ENCODE data around the gene RPAP3. TPM values are rescaled to one million over a fixed set of nuclear protein-coding genes. Genes with fewer than 3 reads are reported as not detected.

The RPAP3 gene
- total and polyA plus RNA-seq, 2 experiments from 2014 or later = 31.4 to 69.9 TPM

GRCh38 chr12:47732504-47732903 lies 26.7 kb upstream of the RPAP3 start:
- H3K27ac Mint-ChIP-seq = no peak overlapping the region
- DNase-seq (ENCODE audit: low spot score) = no peak
- peaks cover 16% of the 10 kb centered on the region; the same call in 1 of the 2 replicates for H3K4me1 ChIP-seq (ENCODE audit: insufficient read depth)
- ATAC-seq = no peak
- no peak overlapping the region for H3K4me3 Mint-ChIP-seq
- H3K9me2 ChIP-seq (ENCODE audit: insufficient read depth) = no peaks in the 10 kb centered on the region
- no peak overlapping the region for H3K4me3 ChIP-seq
- H3F3A ChIP-seq (replicated peaks; ENCODE audit: low read depth) = no peaks in the 10 kb centered on the region
- H2AFZ ChIP-seq = no peak overlapping the region
- no peak for TF ChIP-seq REST (IDR thresholded peaks at IDR 0.05; ENCODE audit: unreplicated experiment)
- TF ChIP-seq POLR2AphosphoS5 (IDR thresholded peaks at IDR 0.05; ENCODE audit: low read depth) = no peak
- TF ChIP-seq JUNB (IDR thresholded peaks at IDR 0.05; ENCODE audit: unreplicated experiment) = no peak
- no peak for TF ChIP-seq ZNF462 (CRISPR knock-in tag; IDR thresholded peaks at IDR 0.05)
- TF ChIP-seq EZH2 (IDR thresholded peaks at IDR 0.05; ENCODE audit: low read depth, unreplicated experiment) = no peak
- TF ChIP-seq CTCF (conservative IDR thresholded peaks at IDR 0.05; ENCODE audit: low read depth in 2 of 2) = no peak
- no peak for TF ChIP-seq CREB1 (CRISPR knock-in tag; IDR thresholded peaks at IDR 0.05; ENCODE audit: low read depth)
- TF ChIP-seq NANOG (IDR thresholded peaks at IDR 0.05; ENCODE audit: borderline replicate concordance) = no peak
- TF ChIP-seq STAT1 (IDR thresholded peaks at IDR 0.05; ENCODE audit: unreplicated experiment) = no peak
- H3K4me1 Mint-ChIP-seq = peaks cover 23% of the 10 kb centered on the region
- H3K27me3 Mint-ChIP-seq (ENCODE audit: insufficient read depth, low read depth, poor library complexity) = peaks cover 9% of the 10 kb centered on the region
- no peaks in the 10 kb centered on the region for H3K79me2 ChIP-seq (replicated peaks; ENCODE audit: insufficient read depth)
- no peaks in the 10 kb centered on the region for H3K36me3 ChIP-seq (ENCODE audit: insufficient read depth)
- no peak overlapping the region for H3K27ac ChIP-seq (ENCODE audit: low read depth)
- H3K9me3 Mint-ChIP-seq = no peaks in the 10 kb centered on the region
- H3K4me2 ChIP-seq = no peak overlapping the region
- H4K20me1 ChIP-seq (replicated peaks; ENCODE audit: insufficient read depth) = no peaks in the 10 kb centered on the region
- H3K27me3 ChIP-seq (ENCODE audit: insufficient read depth) = no peaks in the 10 kb centered on the region
- no peaks in the 10 kb centered on the region; the same call in 2 of the 3 replicates for H3K36me3 Mint-ChIP-seq (ENCODE audit: low read depth)

All from GM23338 (cell line).